ENCODE results near the gene IKZF2. TPM values are rescaled to one million over a fixed set of nuclear protein-coding genes. Genes with fewer than 3 reads are reported as not detected.
A peak's percentile ranks its signal among the peaks of the same experiment; 100 is the strongest.

Gene IKZF2
- polyA plus RNA-seq, 1 donor (not counting 4 experiments of a cell fraction or from before 2014, with no cell fraction given): 8.2 TPM

GRCh38 chr2:213161759-213162515 is 10.5 kb upstream of the IKZF2 start:
- peak; percentile 80 for FAIRE-seq
- Histone ChIP-seq H3K4me1 (ENCODE audit: control insufficient read depth, extremely low read depth, insufficient read depth, low read length) (peaks cover 14% of the 10 kb centered on the region), H3K4me2 (ENCODE audit: control insufficient read depth, extremely low read depth, insufficient read depth, low read depth, low read length) (peak overlapping the region; percentile 47)

GRCh38 chr2:213159768-213160167 is 8.4 kb upstream of the IKZF2 start:
- DNase-seq (ENCODE audit: low read depth, low spot score): no peak
- H3K9me1 ChIP-seq (ENCODE audit: control insufficient read depth, extremely low read depth, insufficient read depth, low read length): no peaks in the 10 kb centered on the region
- no peak overlapping the region for H3K4me2 ChIP-seq (ENCODE audit: control insufficient read depth, extremely low read depth, insufficient read depth, low read depth, low read length)
- no peaks in the 10 kb centered on the region for H3K79me2 ChIP-seq (ENCODE audit: control insufficient read depth, insufficient read depth, low read length)
- H3K9ac ChIP-seq (ENCODE audit: control insufficient read depth, extremely low read depth, insufficient read depth, low read length): no peak overlapping the region
- no peak for TF ChIP-seq EZH2 (IDR thresholded peaks at IDR 0.05; ENCODE audit: low read length)
- TF ChIP-seq CTCF (optimal IDR thresholded peaks at IDR 0.05 in 1 of 3, IDR thresholded peaks at IDR 0.05 in 1 of 3, conservative IDR thresholded peaks at IDR 0.05 in 1 of 3; ENCODE audit: extremely low read depth in 1 of 3, insufficient read depth in 2 of 3, low read length in 3 of 3): no peak
- no peak for FAIRE-seq
- dilution Hi-C loops (cut with MboI; ENCODE audit: extremely low pct_ligation_motif_present, low sequenced_read_pairs): no loop called here
- no peaks in the 10 kb centered on the region for H3K9me3 ChIP-seq (ENCODE audit: control insufficient read depth, low read depth, low read length)
- no peaks in the 10 kb centered on the region for H3K27me3 ChIP-seq (ENCODE audit: control insufficient read depth, extremely low read depth, insufficient read depth, low read length)
- H3K27ac ChIP-seq (ENCODE audit: control insufficient read depth, insufficient read depth, low read length): no peak overlapping the region
- peaks cover 14% of the 10 kb centered on the region for H3K4me1 ChIP-seq (ENCODE audit: control insufficient read depth, extremely low read depth, insufficient read depth, low read length)
- H3K4me3 ChIP-seq (ENCODE audit: control insufficient read depth in 2 of 3, extremely low read depth in 1 of 3, insufficient read depth in 2 of 3, low read depth in 1 of 3, low read length in 3 of 3): no peak overlapping the region
- H2AFZ ChIP-seq (ENCODE audit: control insufficient read depth, low read length): no peak overlapping the region
- no peaks in the 10 kb centered on the region for H3K36me3 ChIP-seq (ENCODE audit: control insufficient read depth in 2 of 2, extremely low read depth in 1 of 2, insufficient read depth in 2 of 2, low read length in 2 of 2)
- no peaks in the 10 kb centered on the region for H4K20me1 ChIP-seq (ENCODE audit: control insufficient read depth, extremely low read depth, insufficient read depth, low read length)

More at GRCh38 chr2:213161759-213162515, 10.5 kb upstream of the IKZF2 start:
- H3K9ac ChIP-seq (ENCODE audit: control insufficient read depth, extremely low read depth, insufficient read depth, low read length): no peak overlapping the region
- no peaks in the 10 kb centered on the region for H3K9me3 ChIP-seq (ENCODE audit: control insufficient read depth, low read depth, low read length)
- H2AFZ ChIP-seq (ENCODE audit: control insufficient read depth, low read length): peak overlapping the region; percentile 71
- TF ChIP-seq EZH2 (IDR thresholded peaks at IDR 0.05; ENCODE audit: low read length): no peak
- no peak for TF ChIP-seq CTCF (optimal IDR thresholded peaks at IDR 0.05 in 1 of 3, IDR thresholded peaks at IDR 0.05 in 1 of 3, conservative IDR thresholded peaks at IDR 0.05 in 1 of 3; ENCODE audit: extremely low read depth in 1 of 3, insufficient read depth in 2 of 3, low read length in 3 of 3)
- DNase-seq (ENCODE audit: low read depth, low spot score): no peak
- H4K20me1 ChIP-seq (ENCODE audit: control insufficient read depth, extremely low read depth, insufficient read depth, low read length): no peaks in the 10 kb centered on the region
- H3K9me1 ChIP-seq (ENCODE audit: control insufficient read depth, extremely low read depth, insufficient read depth, low read length): no peaks in the 10 kb centered on the region
- no peak overlapping the region for H3K4me3 ChIP-seq (ENCODE audit: control insufficient read depth in 2 of 3, extremely low read depth in 1 of 3, insufficient read depth in 2 of 3, low read depth in 1 of 3, low read length in 3 of 3)
- no peak overlapping the region for H3K27ac ChIP-seq (ENCODE audit: control insufficient read depth, insufficient read depth, low read length)
- H3K36me3 ChIP-seq (ENCODE audit: control insufficient read depth in 2 of 2, extremely low read depth in 1 of 2, insufficient read depth in 2 of 2, low read length in 2 of 2): no peaks in the 10 kb centered on the region
- no peaks in the 10 kb centered on the region for H3K27me3 ChIP-seq (ENCODE audit: control insufficient read depth, extremely low read depth, insufficient read depth, low read length)
- dilution Hi-C loops (cut with MboI; ENCODE audit: extremely low pct_ligation_motif_present, low sequenced_read_pairs): no loop called here
- no peaks in the 10 kb centered on the region for H3K79me2 ChIP-seq (ENCODE audit: control insufficient read depth, insufficient read depth, low read length)

Data from keratinocyte (primary cell).